Inflammatory macrophage (primary cell): ENCODE results near the gene SCN8A.
"Not testable (repeated sequence)": the region's sequence is repeated elsewhere in the genome, so short reads cannot be mapped to it uniquely, and the experiment has no call there.

Experiments used
- DNase-seq, 2 donors: peaks; one replicate each; pipeline ENCODE4 v3.0.0-alpha.2; 2020 to 2022

Gene SCN8A

GRCh38 chr12:51773145-51773869, 182.3 kb downstream of the SCN8A start:
- DNase-seq = peak; percentile 15 to 43

DNA sequence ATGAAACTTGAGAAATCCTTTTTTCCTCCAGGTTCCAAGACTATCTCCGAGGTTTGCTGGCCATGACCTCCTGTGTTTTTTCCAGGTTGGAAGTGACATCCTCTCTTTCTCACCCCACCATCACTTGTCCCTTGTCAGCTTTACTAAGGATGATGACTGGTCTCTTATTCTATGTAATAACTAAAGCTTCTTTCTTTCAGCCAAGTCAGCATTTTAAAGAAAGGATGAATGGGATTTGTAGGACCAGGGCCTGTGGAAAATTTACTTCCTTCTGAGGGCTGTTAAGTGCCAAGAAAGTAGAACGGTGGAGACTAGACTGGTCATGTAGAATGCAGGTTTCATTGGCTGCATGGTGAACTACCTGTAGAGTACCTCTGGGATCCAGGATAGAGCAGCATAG, 183.9 kb downstream of the SCN8A start:
- no peak for DNase-seq

GRCh38 chr12:51777457-51777856, 186.4 kb downstream of the SCN8A start:
- DNase-seq = no peak

DNA sequence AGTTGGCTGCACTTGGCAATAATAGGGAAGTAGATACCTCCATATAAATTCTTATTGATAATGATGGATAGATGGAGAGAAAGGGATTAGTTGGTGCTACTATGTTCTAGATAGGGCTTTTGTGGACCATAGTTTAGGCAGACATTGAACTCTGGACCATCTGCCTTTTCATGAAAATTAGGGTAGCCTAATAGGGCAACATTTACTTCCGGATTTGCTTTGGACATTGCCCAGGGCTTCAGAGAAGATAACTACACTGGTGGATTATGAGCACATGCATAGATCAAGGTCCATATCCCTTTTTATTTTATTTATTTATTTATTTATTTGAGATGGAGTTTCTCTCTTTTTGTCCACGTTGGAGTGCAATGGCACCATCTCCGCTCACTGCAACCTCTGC, 186.9 kb downstream of the SCN8A start:
- no peak for DNase-seq

DNA sequence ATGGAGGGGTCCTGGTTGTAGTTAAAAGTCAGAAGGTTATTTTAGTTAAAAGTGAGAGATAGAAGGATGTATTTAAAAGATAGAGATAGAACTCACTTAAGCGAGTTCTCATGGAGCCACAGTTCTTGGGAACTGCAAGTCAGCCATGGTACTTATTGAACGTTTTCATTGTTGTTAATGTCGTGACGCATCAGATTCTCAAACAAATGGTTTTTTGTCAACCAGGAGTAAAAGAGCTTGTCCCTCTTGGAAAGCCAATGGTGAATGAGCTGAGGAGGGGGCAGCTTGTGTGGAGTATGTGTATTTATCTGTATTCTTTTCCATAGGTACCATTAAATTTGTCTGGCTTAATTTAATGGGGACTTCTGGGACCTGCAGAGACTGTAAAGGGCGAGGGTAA, 188.8 kb downstream of the SCN8A start:
- no peak for DNase-seq

- DNase-seq = no peak
Measured at GRCh38 chr12:51784688-51785087, 193.7 kb downstream of the SCN8A start.

- no peak for DNase-seq
Measured at GRCh38 chr12:51785906-51786305, 194.9 kb downstream of the SCN8A start.

DNA sequence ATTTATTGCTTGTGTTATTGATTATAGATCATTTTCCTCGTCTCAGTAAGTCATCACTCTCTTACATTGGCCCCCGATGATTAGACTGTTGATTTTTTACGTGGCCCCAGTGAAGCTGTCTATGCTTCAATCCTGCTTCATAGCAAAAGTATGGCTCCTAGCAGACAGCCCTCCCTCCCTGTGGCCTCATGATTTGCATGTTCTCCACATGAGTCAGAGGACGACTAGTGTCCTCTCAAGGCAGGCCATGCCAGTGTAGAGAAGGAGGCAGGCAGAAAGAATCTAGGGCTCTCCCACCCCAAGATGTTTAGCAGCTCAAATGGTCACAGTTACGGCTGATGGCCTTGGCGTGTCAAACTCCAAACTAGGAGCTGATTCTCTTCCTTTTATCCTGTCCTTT, 197.8 kb downstream of the SCN8A start:
- no peak for DNase-seq

DNA sequence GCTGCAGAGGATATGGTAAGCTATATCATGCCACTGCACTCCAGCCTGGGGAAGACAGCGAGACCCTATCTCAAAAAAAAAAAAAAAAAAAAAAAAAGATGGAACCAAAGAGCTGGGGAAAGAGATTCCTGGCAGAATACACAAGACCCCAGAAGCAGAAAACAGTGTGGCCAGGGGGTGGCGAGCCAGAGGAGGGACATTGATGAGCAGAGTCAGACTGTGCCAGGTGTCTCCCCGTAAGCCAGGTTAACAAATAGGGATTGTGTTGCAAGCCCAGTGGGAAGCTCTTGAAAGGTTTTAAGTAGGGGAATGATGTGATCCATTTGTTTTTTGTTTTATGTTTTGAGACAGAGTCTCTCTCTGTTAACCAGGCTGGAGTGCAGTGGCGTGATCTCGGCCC, 201.4 kb downstream of the SCN8A start:
- no peak for DNase-seq

DNA sequence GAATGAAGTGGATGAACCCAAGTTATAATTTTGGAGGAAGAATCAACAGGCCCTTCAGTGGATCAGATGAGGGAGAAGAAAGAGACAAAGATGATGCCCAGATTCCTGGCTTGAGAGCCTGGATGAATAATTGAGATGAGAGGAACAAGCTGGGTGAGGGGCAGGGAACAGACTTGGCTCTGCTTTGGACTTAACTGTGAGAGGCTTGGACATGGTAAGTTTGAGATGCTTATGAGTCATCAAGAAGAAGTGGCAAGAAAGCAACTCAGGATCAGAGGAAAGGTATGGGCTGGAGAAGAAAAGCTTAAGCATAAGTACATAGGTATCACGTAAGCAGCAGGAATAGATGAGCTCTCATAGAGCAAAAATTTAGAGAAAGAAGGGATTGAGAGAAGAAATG, 202.2 kb downstream of the SCN8A start:
- no peak for DNase-seq

GRCh38 chr12:51797301-51797700, 206.3 kb downstream of the SCN8A start:
- DNase-seq = no peak

DNA sequence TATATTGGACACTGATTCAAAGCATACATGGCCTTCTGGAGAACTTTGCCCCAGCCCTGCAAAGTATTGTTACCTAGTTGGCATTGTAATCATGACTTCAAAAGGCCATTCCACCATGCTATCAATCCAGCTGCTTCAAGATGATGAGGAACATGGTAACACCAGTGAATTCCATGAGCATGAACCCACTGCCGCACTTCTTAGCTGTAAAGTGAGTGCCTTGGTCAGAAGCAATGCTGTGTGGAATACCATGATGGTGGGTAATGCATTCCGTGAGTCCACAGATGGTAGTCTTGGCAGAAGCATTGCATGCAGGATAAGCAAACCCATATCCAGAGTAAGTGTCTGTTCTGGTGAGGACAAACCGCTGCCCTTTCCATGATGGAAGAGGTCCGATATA, 207.0 kb downstream of the SCN8A start:
- DNase-seq = not testable (repeated sequence)

GRCh38 chr12:51798501-51798900, 207.5 kb downstream of the SCN8A start:
- peak; percentile 25 to 40 for DNase-seq

- no peak for DNase-seq
Measured at GRCh38 chr12:51801027-51801426, 210.0 kb downstream of the SCN8A start.

GRCh38 chr12:51806896-51807295, 215.9 kb downstream of the SCN8A start:
- DNase-seq = no peak

GRCh38 chr12:51809193-51809592, 218.2 kb downstream of the SCN8A start:
- no peak for DNase-seq

DNA sequence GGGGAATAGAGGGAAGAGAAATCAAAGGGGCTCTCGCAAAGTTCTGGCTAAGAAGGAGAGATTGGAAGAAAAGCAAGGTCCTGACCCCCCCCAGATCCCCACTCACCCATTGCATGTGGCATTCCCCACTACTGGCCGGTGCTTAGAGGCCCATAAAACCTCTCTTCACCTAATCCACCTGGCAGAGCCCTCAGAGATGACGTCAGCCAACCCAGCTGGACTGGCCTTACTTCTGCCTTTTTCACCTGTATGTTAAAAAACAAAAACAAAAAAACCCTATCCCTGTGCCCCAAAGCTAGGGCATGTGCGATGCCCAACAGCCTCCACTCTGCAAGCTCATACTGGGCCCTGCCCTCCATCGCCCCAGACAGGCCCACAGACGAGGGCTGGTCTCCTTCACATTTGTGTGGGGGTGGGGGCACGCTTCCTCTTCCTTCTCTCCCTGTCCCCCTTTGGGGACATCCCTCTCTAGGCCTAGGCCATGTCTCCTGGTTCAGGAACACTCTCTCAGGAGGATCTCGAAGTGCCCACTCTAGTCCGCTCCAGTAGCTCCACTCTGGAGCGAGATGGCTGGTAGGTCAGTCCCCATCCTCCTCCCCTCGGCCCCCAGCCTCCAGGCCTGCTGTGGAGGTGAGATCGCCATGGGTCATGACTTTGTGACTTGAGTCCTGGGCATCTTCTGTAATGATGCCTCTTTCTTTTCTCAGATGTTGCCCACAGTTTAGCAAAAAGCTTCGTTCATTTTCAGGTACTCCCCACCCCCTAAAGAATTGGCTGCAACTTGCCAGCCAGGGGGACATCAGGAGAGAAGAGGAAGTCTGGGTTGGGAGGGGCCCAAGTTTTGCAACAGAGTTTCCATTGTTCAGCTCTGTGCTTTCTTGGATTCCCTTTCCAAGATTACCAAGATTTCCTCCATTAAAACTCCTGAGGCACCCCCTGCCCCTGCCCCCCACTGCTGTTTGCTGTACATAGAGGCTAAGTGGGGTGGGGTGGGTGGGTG, 220.5 kb downstream of the SCN8A start:
- DNase-seq = no peak

- DNase-seq = no peak
Measured at GRCh38 chr12:51812871-51813270, 221.8 kb downstream of the SCN8A start.

DNA sequence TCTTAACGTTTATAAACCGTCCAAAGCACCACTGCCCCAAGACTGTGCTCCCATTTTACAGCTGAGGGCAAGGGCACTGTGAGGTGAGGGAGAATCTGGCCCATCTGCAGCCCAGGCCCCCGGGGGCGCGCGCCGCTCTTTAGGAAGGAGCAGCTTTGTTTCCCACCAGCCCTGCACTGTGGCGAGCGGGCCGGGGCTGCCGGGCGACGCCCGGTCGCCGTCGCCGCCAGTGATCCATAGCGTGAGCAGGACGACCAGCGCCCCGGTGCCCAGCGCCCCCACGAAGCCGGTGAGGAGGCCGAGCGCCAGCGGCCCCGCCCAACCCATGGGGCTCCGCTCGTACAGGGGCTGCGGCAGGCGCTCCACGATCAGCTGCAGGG, 222.9 kb downstream of the SCN8A start:
- no peak for DNase-seq

GRCh38 chr12:51814311-51815088, 223.5 kb downstream of the SCN8A start:
- DNase-seq = peak; percentile 77 to 91

GRCh38 chr12:51815571-51815970, 224.5 kb downstream of the SCN8A start:
- no peak for DNase-seq

DNA sequence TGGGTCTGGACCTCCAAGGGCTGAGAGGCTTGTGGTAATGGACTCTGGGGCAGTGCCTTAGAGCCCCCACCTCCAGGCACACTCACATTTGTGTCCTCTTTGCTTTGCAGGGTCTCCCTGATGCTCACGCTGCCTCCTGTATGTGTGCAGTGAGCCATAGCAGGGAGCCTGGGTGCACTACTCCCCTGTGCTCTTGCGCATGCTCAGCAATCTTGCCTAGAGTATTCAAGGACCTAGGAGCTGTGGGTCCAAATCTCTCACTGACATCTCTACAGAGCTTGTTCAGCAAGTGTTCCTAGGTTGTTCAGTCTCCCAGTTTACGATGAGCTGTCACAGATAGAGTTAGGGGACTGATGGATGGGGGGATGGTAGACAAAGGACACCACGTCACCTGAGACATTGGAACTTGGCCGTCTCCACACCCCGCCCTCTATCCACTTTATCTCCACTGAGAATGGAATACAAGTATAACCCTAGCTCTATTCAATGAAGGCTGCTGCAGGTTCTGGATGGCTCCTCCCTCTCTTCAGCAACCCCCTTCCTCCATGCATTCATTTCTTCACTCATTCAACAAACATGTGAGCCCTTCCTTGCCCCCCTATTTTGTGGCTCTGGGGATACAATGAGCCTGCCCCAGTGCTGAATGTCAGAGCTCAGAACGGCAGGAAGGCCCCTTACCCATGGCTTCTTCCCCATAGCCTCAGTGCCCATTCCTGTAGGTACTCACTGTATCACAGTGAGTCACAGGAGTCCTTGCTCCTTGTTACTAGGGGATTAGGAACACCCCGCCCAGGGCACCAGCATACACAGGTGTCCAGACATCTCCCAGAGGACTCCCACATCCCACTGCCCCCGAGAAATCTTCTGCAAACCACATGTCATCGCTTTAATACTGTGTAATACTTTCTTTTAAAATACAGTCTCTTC, 226.3 kb downstream of the SCN8A start:
- no peak for DNase-seq
